ENCODE measurements around the gene GPBP1. TPM values are rescaled to one million over a fixed set of nuclear protein-coding genes. Genes with fewer than 3 reads are reported as not detected.
A peak's percentile ranks its signal among the peaks of the same experiment; 100 is the strongest.

GPBP1 gene
- total RNA-seq, 1 experiment from 2014 or later: 54.4 TPM

- Histone ChIP-seq H3K4me3 (ENCODE audit: low read depth in 2 of 2, low read length in 2 of 2) (peak overlapping the region; percentile 98), H3K4me1 (ENCODE audit: control insufficient read depth, insufficient read depth, low read length) (peaks cover 7% of the 10 kb centered on the region; the same call in 1 of the 2 replicates), H3K27ac (ENCODE audit: low read length) (peak overlapping the region; percentile 85), H3K27me3 (ENCODE audit: control insufficient read depth, insufficient read depth, low read length) (no peaks in the 10 kb centered on the region), H3K36me3 (ENCODE audit: control insufficient read depth, insufficient read depth, low read length) (peaks cover 13% of the 10 kb centered on the region), H3K9me3 (ENCODE audit: control insufficient read depth, insufficient read depth, low read depth, low read length) (no peaks in the 10 kb centered on the region)
- no TSS peak for BruUV-seq (replicated peaks)
- ChIA-PET POLR2A (interaction anchor here (0.5 kb wide), 2 partner anchors 14 to 243 kb away, joined by 4 read pairs; no protein-coding TSS in a partner anchor), CTCF (no interaction called here)
- intact Hi-C loops (cut with micrococcal nuclease; ENCODE audit: unreplicated experiment) (no loop called here), in situ Hi-C loops (cut with HindIII; ENCODE audit: low pct_unique_long_range_greater_than_20kb, low sequenced_read_pairs) (no loop called here)
- TF ChIP-seq TCF7L2 (IDR thresholded peaks at IDR 0.05; ENCODE audit: low read depth, low read length) (no peak), POLR2AphosphoS5 (IDR thresholded peaks at IDR 0.05; ENCODE audit: low read depth, low read length) (no peak), CTCF (IDR thresholded peaks at IDR 0.05) (no peak), REST (IDR thresholded peaks at IDR 0.05; ENCODE audit: insufficient read depth in 1 of 2, low read depth in 2 of 2, low read length in 1 of 2) (no peak), SIN3A (IDR thresholded peaks at IDR 0.05; ENCODE audit: borderline replicate concordance, insufficient read depth, low read depth, low read length) (no peak)
- DNase-seq (ENCODE audit: low read depth, low spot score): no peak
- no peak for ATAC-seq
Measured at GRCh38 chr5:57171816-57172465, 1.9 kb upstream of the GPBP1 start.

- Histone ChIP-seq H3K27ac (ENCODE audit: low read length) (peak overlapping the region; percentile 85), H3K4me3 (ENCODE audit: low read depth in 2 of 2, low read length in 2 of 2) (peak overlapping the region; percentile 98), H3K36me3 (ENCODE audit: control insufficient read depth, insufficient read depth, low read length) (peaks cover 17% of the 10 kb centered on the region), H3K27me3 (ENCODE audit: control insufficient read depth, insufficient read depth, low read length) (no peaks in the 10 kb centered on the region), H3K9me3 (ENCODE audit: control insufficient read depth, insufficient read depth, low read depth, low read length) (no peaks in the 10 kb centered on the region), H3K4me1 (ENCODE audit: control insufficient read depth, insufficient read depth, low read length) (peaks cover 7% of the 10 kb centered on the region; the same call in 1 of the 2 replicates)
- intact Hi-C loops (cut with micrococcal nuclease; ENCODE audit: unreplicated experiment): no loop called here
- CTCF ChIA-PET: no interaction called here
- TF ChIP-seq CTCF (IDR thresholded peaks at IDR 0.05): no peak
- no peak for TF ChIP-seq SIN3A (IDR thresholded peaks at IDR 0.05; ENCODE audit: borderline replicate concordance, insufficient read depth, low read depth, low read length)
- no peak for TF ChIP-seq REST (IDR thresholded peaks at IDR 0.05; ENCODE audit: insufficient read depth in 1 of 2, low read depth in 2 of 2, low read length in 1 of 2)
- TF ChIP-seq POLR2AphosphoS5 (IDR thresholded peaks at IDR 0.05; ENCODE audit: low read depth, low read length): no peak
- no peak for TF ChIP-seq TCF7L2 (IDR thresholded peaks at IDR 0.05; ENCODE audit: low read depth, low read length)
- no peak for DNase-seq (ENCODE audit: low read depth, low spot score)
- in situ Hi-C loops (cut with HindIII; ENCODE audit: low pct_unique_long_range_greater_than_20kb, low sequenced_read_pairs): no loop called here
- TSS peak; percentile 96 for BruUV-seq (replicated peaks)
- POLR2A ChIA-PET: no interaction called here
- no peak for ATAC-seq
Measured at GRCh38 chr5:57172466-57173318, 1.2 kb upstream of the GPBP1 start.
